Kidney (tissue), 14 donors: ENCODE data around the gene MICAL2. TPM values are rescaled to one million over a fixed set of nuclear protein-coding genes. Genes with fewer than 3 reads are reported as not detected.

Experiments
- DNase-seq, 5 donors: peaks; one replicate each; pipeline ENCODE4 v3.0.0-alpha.2; 2013 to 2020
- FAIRE-seq: peaks from 2 replicates; lab custom pipeline; 2012; peaks lifted over from hg19 to GRCh38; lab: Jason Lieb, UNC
- H3K27ac ChIP-seq, 2 donors: one replicate each; pipeline ENCODE4 v1.7.0; 2013; ENCODE audit warnings: low read depth in 2 of 2, low read length in 2 of 2, inconsistent platforms in 1 of 2
- H3K27me3 ChIP-seq: one replicate; pipeline ENCODE4 v1.7.1; 2013; ENCODE audit warnings: low read length, inconsistent platforms; ENCODE audit not compliant: control insufficient read depth, insufficient read depth
- H3K36me3 ChIP-seq, 3 donors: one replicate each; pipeline versions ENCODE4 v1.7.0 to v1.7.1; 2013; ENCODE audit warnings: low read length in 3 of 3, control low read depth in 1 of 3, inconsistent platforms in 1 of 3; ENCODE audit not compliant: insufficient read depth in 3 of 3, control insufficient read depth in 2 of 3
- H3K4me1 ChIP-seq, 3 donors: one replicate each; pipeline versions ENCODE4 v1.7.0 to v1.7.1; 2013; ENCODE audit warnings: low read length in 3 of 3, inconsistent platforms in 1 of 3, low read depth in 1 of 3; ENCODE audit not compliant: control insufficient read depth in 2 of 3, insufficient read depth in 2 of 3
- H3K4me3 ChIP-seq, 3 donors: one replicate each; pipeline versions ENCODE4 v1.7.0 to v1.8.1; 2013; ENCODE audit warnings: low read length in 3 of 3, control low read depth in 1 of 3, inconsistent platforms in 1 of 3
- H3K9ac ChIP-seq, 3 donors: one replicate each; pipeline versions ENCODE4 v1.7.0 to v1.7.1; 2013; ENCODE audit warnings: low read length in 3 of 3, control low read depth in 1 of 3, inconsistent platforms in 1 of 3
- H3K9me3 ChIP-seq, 3 donors: one replicate each; pipeline versions ENCODE4 v1.7.0 to v1.7.1; 2013; ENCODE audit warnings: low read length in 3 of 3, control low read depth in 1 of 3, inconsistent platforms in 1 of 3; ENCODE audit not compliant: control insufficient read depth in 2 of 3, insufficient read depth in 1 of 3
- intact Hi-C: fragments of 100-400 bp; cut with DNase I; formaldehyde crosslinking; loops from one replicate; pipeline ENCODE4 v1.11.1; 2022
- polyA plus RNA-seq: library from polyadenylated mRNA; stranded (reverse); fragments of 350-450 nt; fragmentation: Illumina TruSeq; extraction: RNeasy Lipid Tissue Mini Kit (QIAGEN cat#74804); gene quantifications from one replicate; pipeline ENCODE4 v1.2.3, GENCODE V29; 2014; ENCODE audit warnings: low read depth, low replicate concordance; ENCODE audit not compliant: insufficient read depth
- total RNA-seq: library from RNA; stranded (reverse); fragmentation: NEBNext Ultra II Directional; extraction: Animal tissue kit (Norgen Biotek cat#: 25700); gene quantifications from one replicate; pipeline ENCODE4 v1.2.1, GENCODE V29; 2021
- TF ChIP-seq, protein P1 (sequence below): IDR thresholded peaks from 3 replicates; pipeline ENCODE4 v1.5.1; 2012; ENCODE audit warnings: mild to moderate bottlenecking, moderate library complexity, borderline replicate concordance; ENCODE audit not compliant: insufficient read depth; ENCODE audit errors: extremely low read depth
- donor health status: control.
- donor health status: control.
- donor health status: control.
- donor health status: control.
- donor health status: control.
- donor health status: DM: yes; HTN: yes; CAD: no.
- donor health status: Normal renal cell carcinoma (clear cell type).

The MICAL2 gene
- total and polyA plus RNA-seq, 2 donors from 2014 or later: 7.8 to 64.5 TPM

DNA sequence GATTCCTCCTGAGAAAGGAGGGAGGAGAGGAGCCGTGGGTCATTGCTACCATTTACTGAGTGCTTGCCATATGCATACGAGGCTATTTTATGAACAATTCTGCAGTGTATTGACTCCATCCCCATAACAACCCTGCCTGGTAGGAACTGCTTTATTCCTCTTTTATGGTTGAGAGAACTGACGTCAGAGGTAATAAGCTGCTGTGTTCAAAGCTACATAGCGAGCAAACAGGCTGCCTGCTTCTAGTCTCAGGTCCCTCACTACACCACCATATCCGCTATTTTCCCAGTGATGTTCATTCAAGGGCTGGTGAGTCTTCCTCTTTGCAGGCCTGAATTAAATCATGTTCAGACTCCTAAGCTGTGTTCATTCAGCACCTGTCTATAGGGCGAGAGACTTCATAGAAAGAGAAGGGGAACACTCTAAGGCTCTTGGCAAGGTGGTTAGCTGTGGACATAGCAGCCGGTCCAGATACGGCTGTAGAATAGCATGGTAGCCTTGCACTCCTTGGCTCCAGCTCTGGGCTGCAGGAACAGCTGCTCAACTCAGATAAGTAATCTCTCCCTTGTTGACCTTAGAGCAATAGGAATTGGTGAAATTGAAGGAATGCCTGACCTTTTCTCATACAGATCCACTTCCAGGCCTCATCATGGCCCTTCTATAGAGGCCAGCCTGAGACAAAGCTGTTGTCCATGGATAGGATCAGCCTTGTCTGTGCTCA, 82.6 kb downstream of the MICAL2 start:
- no peaks in the 10 kb centered on the region for H3K4me1 ChIP-seq
- DNase-seq (no peak), FAIRE-seq (no peak)
- TF ChIP-seq, protein P1, sequence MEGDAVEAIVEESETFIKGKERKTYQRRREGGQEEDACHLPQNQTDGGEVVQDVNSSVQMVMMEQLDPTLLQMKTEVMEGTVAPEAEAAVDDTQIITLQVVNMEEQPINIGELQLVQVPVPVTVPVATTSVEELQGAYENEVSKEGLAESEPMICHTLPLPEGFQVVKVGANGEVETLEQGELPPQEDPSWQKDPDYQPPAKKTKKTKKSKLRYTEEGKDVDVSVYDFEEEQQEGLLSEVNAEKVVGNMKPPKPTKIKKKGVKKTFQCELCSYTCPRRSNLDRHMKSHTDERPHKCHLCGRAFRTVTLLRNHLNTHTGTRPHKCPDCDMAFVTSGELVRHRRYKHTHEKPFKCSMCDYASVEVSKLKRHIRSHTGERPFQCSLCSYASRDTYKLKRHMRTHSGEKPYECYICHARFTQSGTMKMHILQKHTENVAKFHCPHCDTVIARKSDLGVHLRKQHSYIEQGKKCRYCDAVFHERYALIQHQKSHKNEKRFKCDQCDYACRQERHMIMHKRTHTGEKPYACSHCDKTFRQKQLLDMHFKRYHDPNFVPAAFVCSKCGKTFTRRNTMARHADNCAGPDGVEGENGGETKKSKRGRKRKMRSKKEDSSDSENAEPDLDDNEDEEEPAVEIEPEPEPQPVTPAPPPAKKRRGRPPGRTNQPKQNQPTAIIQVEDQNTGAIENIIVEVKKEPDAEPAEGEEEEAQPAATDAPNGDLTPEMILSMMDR: no peak
- H3K9ac ChIP-seq: no peak overlapping the region
- H3K27me3 ChIP-seq: no peaks in the 10 kb centered on the region
- H3K9me3 ChIP-seq: no peaks in the 10 kb centered on the region
- H3K36me3 ChIP-seq: no peaks in the 10 kb centered on the region
- no peak overlapping the region for H3K27ac ChIP-seq
- no peak overlapping the region for H3K4me3 ChIP-seq
- intact Hi-C loops: no loop called here

- H3K9me3 ChIP-seq: no peaks in the 10 kb centered on the region
- H3K27me3 ChIP-seq: no peaks in the 10 kb centered on the region
- no peak overlapping the region for H3K9ac ChIP-seq
- intact Hi-C loops: no loop called here
- peaks cover 0 to 3% (median 0%) of the 10 kb centered on the region in 3 donors for H3K4me1 ChIP-seq
- no peak overlapping the region for H3K4me3 ChIP-seq
- DNase-seq (no peak), FAIRE-seq (no peak)
- H3K27ac ChIP-seq: no peak overlapping the region
- no peaks in the 10 kb centered on the region for H3K36me3 ChIP-seq
- TF ChIP-seq, protein P1: no peak
Observed at GRCh38 chr11:12193515-12194336, 83.3 kb downstream of the MICAL2 start.

- Histone ChIP-seq H3K4me3 (no peak overlapping the region), H3K36me3 (no peaks in the 10 kb centered on the region), H3K9me3 (no peaks in the 10 kb centered on the region), H3K27ac (no peak overlapping the region), H3K9ac (no peak overlapping the region), H3K27me3 (no peaks in the 10 kb centered on the region), H3K4me1 (peaks cover 0 to 9% (median 0%) of the 10 kb centered on the region in 3 donors)
- TF ChIP-seq, protein P1: no peak
- FAIRE-seq (no peak), DNase-seq (no peak)
- intact Hi-C loops: no loop called here
Observed at GRCh38 chr11:12195768-12196167, 85.4 kb downstream of the MICAL2 start.
